Stimulated activated CD4-positive, alpha-beta T cell treated with anti-CD3 and anti-CD28 coated beads, TNF-alpha, amount 100 ng/mL, for 1 hour (primary cell): ENCODE measurements around the gene ALG12.

Source experiments
- DNase-seq, 3 donors: peaks; one replicate each; pipeline ENCODE4 v3.0.0-alpha.2; 2020; ENCODE audit warnings: low read depth in 3 of 3, low spot score in 1 of 3

The ALG12 gene

GRCh38 chr22:49958366-49958921 lies 40.2 kb upstream of the ALG12 start:
- DNase-seq, result no peak

GRCh38 chr22:49957826-49958365 lies 39.7 kb upstream of the ALG12 start:
- DNase-seq, result no peak

GRCh38 chr22:49956914-49957825 lies 38.9 kb upstream of the ALG12 start:
- no peak for DNase-seq

GRCh38 chr22:49956418-49956770 lies 38.2 kb upstream of the ALG12 start:
- no peak for DNase-seq

- no peak for DNase-seq
These were observed 37.6 kb upstream of the ALG12 start for GRCh38 chr22:49955581-49956417.

GRCh38 chr22:49954991-49955580 lies 36.8 kb upstream of the ALG12 start:
- no peak for DNase-seq

- no peak for DNase-seq
These were observed 36.1 kb upstream of the ALG12 start for GRCh38 chr22:49954354-49954753.

GRCh38 chr22:49953680-49954344 lies 35.6 kb upstream of the ALG12 start:
- no peak for DNase-seq

- no peak for DNase-seq
These were observed 34.9 kb upstream of the ALG12 start for GRCh38 chr22:49953027-49953679.

- DNase-seq, result no peak
These were observed 34.0 kb upstream of the ALG12 start for GRCh38 chr22:49951986-49952896.

GRCh38 chr22:49951678-49951985 lies 33.4 kb upstream of the ALG12 start:
- DNase-seq, result no peak

- no peak for DNase-seq
These were observed 32.9 kb upstream of the ALG12 start for GRCh38 chr22:49951000-49951677.

GRCh38 chr22:49950396-49950994 lies 32.3 kb upstream of the ALG12 start:
- no peak for DNase-seq

GRCh38 chr22:49949914-49950292 lies 31.7 kb upstream of the ALG12 start:
- no peak for DNase-seq

GRCh38 chr22:49948958-49949913 lies 31.0 kb upstream of the ALG12 start:
- no peak for DNase-seq

- DNase-seq, result no peak
These were observed 30.1 kb upstream of the ALG12 start for GRCh38 chr22:49948116-49948957.
